Neuron (in vitro differentiated cells): ENCODE data around the gene YAP1.

Experiments used
- H2AFZ ChIP-seq: one replicate; pipeline ENCODE4 v1.6.1; 2013; ENCODE audit warnings: low read depth, mild to moderate bottlenecking, inconsistent platforms, low read length, moderate library complexity
- H3K27me3 ChIP-seq: one replicate; pipeline ENCODE4 v1.6.1; 2013; ENCODE audit warnings: low read length; ENCODE audit not compliant: insufficient read depth
- H3K36me3 ChIP-seq: one replicate; pipeline ENCODE4 v1.6.1; 2013; ENCODE audit warnings: low read length; ENCODE audit not compliant: insufficient read depth
- H3K4me1 ChIP-seq: one replicate; pipeline ENCODE4 v1.6.1; 2013; ENCODE audit warnings: low read length; ENCODE audit not compliant: insufficient read depth
- H3K4me3 ChIP-seq: 2 replicates; pipeline ENCODE4 v1.5.1; 2013; ENCODE audit warnings: mild to moderate bottlenecking, low read length, moderate library complexity
- H3K9me3 ChIP-seq: one replicate; pipeline ENCODE4 v1.6.1; 2013; ENCODE audit warnings: low read length

YAP1 gene

DNA sequence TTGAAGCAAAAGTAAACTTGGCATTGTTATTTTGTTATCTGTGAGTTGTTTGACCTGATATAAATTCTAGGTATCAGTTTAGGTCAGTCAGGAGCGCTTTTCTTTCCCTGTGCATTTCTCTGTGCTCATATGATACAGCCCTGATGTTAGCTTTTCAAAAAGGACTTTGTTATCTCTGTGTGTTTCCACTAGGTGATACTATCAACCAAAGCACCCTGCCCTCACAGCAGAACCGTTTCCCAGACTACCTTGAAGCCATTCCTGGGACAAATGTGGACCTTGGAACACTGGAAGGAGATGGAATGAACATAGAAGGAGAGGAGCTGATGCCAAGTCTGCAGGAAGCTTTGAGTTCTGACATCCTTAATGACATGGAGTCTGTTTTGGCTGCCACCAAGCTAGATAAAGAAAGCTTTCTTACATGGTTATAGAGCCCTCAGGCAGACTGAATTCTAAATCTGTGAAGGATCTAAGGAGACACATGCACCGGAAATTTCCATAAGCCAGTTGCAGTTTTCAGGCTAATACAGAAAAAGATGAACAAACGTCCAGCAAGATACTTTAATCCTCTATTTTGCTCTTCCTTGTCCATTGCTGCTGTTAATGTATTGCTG, 119.4 kb downstream of the YAP1 start:
- H3K9me3 ChIP-seq: no peaks in the 10 kb centered on the region
- no peaks in the 10 kb centered on the region for H3K27me3 ChIP-seq
- H3K36me3 ChIP-seq: peaks cover 59% of the 10 kb centered on the region
- H3K4me1 ChIP-seq: no peaks in the 10 kb centered on the region
- no peak overlapping the region for H2AFZ ChIP-seq
- H3K4me3 ChIP-seq: no peak overlapping the region

DNA sequence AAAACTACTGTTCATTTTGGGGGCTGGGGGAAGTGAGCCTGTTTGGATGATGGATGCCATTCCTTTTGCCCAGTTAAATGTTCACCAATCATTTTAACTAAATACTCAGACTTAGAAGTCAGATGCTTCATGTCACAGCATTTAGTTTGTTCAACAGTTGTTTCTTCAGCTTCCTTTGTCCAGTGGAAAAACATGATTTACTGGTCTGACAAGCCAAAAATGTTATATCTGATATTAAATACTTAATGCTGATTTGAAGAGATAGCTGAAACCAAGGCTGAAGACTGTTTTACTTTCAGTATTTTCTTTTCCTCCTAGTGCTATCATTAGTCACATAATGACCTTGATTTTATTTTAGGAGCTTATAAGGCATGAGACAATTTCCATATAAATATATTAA, 119.9 kb downstream of the YAP1 start:
- Histone ChIP-seq H3K27me3 (no peaks in the 10 kb centered on the region), H3K4me3 (no peak overlapping the region), H3K36me3 (peaks cover 53% of the 10 kb centered on the region), H2AFZ (no peak overlapping the region), H3K4me1 (no peaks in the 10 kb centered on the region), H3K9me3 (no peaks in the 10 kb centered on the region)

DNA sequence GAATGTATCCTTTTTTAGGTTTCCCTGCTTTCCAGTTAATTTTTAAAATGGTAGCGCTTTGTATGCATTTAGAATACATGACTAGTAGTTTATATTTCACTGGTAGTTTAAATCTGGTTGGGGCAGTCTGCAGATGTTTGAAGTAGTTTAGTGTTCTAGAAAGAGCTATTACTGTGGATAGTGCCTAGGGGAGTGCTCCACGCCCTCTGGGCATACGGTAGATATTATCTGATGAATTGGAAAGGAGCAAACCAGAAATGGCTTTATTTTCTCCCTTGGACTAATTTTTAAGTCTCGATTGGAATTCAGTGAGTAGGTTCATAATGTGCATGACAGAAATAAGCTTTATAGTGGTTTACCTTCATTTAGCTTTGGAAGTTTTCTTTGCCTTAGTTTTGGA, 120.7 kb downstream of the YAP1 start:
- no peak overlapping the region for H3K4me3 ChIP-seq
- no peaks in the 10 kb centered on the region for H3K4me1 ChIP-seq
- H3K36me3 ChIP-seq: peaks cover 47% of the 10 kb centered on the region
- no peaks in the 10 kb centered on the region for H3K9me3 ChIP-seq
- H3K27me3 ChIP-seq: no peaks in the 10 kb centered on the region
- H2AFZ ChIP-seq: no peak overlapping the region

DNA sequence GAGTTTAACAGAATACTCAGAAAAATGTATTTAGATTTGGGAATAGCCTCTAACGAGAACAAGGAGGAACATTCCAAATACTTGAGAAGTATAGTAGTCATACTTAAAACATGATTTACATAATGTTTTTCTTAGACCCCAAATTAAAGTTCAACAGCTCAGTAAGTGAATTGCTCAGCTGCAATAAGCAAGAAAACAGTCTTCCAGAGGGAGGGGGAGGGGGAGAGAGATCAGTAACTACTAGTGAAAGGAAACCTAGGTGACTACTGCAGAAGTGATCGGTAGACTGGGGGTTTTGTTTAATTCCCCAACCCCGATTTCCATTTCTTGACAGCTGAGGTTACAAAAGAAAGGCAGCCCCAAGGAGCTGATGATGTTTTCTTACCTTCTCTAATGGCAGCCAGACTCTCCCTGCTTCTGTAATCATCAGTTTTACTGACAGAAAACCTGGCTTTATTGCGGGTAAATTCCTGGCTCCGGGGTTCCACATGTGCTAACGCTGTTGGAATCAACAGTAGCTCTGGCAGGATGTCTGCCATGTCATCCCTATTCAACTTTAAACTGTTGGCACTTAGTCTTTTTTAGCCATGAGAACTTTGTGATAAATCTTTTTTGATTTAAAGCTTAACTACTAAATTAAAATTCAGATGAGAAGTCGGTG, 124.7 kb downstream of the YAP1 start:
- Histone ChIP-seq H3K36me3 (peaks cover 18% of the 10 kb centered on the region), H3K9me3 (no peaks in the 10 kb centered on the region), H3K4me3 (no peak overlapping the region), H3K4me1 (no peaks in the 10 kb centered on the region), H2AFZ (no peak overlapping the region), H3K27me3 (no peaks in the 10 kb centered on the region)

DNA sequence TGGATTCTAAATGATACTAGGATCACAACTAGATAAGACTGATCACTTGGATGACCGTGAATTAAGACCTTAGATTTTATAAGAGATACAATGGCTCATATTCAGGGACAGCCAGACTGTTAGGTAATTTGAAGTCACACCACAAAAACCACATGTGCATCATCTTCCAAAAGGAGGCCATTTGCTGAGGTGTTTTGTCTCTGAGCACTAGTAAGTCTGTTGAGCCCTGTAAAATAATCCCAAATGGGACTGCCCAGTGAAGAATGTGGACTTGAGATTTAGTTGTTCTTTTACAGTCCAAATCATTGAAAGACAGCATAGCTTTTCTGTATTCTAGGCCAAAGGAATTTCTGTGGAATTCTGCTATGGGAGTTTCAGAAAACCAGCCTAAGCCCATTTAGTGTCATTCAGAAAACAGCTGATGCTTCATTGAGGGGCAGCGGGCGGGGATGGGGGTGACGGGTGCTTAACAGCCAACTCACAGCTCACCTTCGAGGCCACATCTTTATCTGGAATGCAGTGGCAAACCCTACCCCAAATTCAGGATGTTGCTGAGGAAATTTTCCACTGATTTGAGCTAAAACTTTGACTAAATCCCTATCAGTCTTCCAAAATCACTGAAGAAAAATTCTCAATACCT, 127.0 kb downstream of the YAP1 start:
- no peak overlapping the region for H3K4me3 ChIP-seq
- H2AFZ ChIP-seq: no peak overlapping the region
- no peaks in the 10 kb centered on the region for H3K27me3 ChIP-seq
- H3K4me1 ChIP-seq: no peaks in the 10 kb centered on the region
- H3K36me3 ChIP-seq: peaks cover 6% of the 10 kb centered on the region
- H3K9me3 ChIP-seq: no peaks in the 10 kb centered on the region

GRCh38 chr11:102238391-102238821, 128.2 kb downstream of the YAP1 start:
- Histone ChIP-seq H3K4me1 (no peaks in the 10 kb centered on the region), H2AFZ (no peak overlapping the region), H3K36me3 (peaks cover 4% of the 10 kb centered on the region), H3K27me3 (no peaks in the 10 kb centered on the region), H3K9me3 (no peaks in the 10 kb centered on the region), H3K4me3 (no peak overlapping the region)

DNA sequence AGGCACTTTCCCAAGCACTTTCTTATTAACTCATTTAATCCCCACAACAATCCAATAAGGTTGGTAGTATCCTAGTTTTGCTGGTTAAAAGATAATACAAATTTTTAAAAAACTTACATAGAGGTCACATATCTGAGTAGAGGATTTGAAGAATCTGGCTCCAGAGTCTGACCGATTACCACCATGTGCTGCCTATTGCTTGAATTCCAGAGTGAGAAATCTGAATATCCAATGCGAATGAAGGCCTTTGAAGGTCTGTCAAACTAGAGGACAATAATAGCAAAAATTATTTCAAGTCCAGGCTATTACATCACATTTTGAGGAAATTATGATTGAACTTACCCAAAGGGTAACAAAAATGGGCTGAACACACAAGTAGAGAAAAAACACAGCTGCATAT, 129.2 kb downstream of the YAP1 start:
- Histone ChIP-seq H3K27me3 (no peaks in the 10 kb centered on the region), H3K36me3 (no peaks in the 10 kb centered on the region), H3K4me3 (no peak overlapping the region), H2AFZ (no peak overlapping the region), H3K4me1 (no peaks in the 10 kb centered on the region), H3K9me3 (no peaks in the 10 kb centered on the region)

GRCh38 chr11:102239911-102240310, 129.7 kb downstream of the YAP1 start:
- Histone ChIP-seq H3K36me3 (no peaks in the 10 kb centered on the region), H3K27me3 (no peaks in the 10 kb centered on the region), H3K9me3 (no peaks in the 10 kb centered on the region), H3K4me1 (no peaks in the 10 kb centered on the region), H2AFZ (no peak overlapping the region), H3K4me3 (no peak overlapping the region)

DNA sequence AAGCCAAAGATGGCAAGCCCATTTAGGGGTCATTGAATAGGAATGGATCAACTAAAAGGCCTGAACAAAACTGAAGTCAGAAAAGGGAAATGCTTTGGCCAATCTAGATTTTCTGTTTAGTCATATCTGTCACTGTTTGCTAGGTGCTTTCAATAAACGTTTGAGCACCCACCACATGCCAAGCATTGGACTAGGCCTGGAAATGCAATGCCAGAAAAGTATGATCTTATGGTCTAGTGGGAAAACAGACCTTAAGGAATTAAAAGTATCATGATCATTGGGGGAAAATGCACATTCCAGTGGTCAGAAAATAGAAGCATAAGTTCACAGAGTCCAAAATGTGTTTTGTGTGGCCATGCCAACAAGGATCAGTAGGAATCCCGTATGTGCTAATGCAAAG, 130.3 kb downstream of the YAP1 start:
- H3K9me3 ChIP-seq: no peaks in the 10 kb centered on the region
- H3K4me1 ChIP-seq: no peaks in the 10 kb centered on the region
- H3K27me3 ChIP-seq: no peaks in the 10 kb centered on the region
- H2AFZ ChIP-seq: no peak overlapping the region
- no peaks in the 10 kb centered on the region for H3K36me3 ChIP-seq
- no peak overlapping the region for H3K4me3 ChIP-seq

DNA sequence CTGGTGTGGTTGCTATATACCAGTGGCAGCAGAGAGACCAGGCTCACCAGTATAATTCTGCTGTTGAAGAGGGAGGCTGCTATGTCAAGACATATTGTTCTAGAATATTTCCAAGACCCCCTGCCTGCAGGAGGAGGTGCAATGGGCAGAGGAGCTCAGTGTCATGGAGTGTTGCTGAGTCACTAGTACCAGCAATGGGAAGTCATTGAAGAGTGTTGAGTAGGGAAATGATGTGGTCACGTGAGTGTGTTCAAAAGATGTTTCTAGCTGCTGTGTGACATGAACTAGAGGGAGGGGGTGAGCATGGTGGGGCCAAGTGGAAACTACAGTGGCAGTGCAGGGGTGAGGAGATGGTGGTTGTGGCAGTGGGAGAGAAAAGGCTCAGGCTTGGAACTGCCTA, 130.8 kb downstream of the YAP1 start:
- no peaks in the 10 kb centered on the region for H3K36me3 ChIP-seq
- no peak overlapping the region for H3K4me3 ChIP-seq
- no peaks in the 10 kb centered on the region for H3K9me3 ChIP-seq
- H2AFZ ChIP-seq: no peak overlapping the region
- no peaks in the 10 kb centered on the region for H3K4me1 ChIP-seq
- H3K27me3 ChIP-seq: no peaks in the 10 kb centered on the region

- Histone ChIP-seq H3K9me3 (no peaks in the 10 kb centered on the region), H3K4me1 (no peaks in the 10 kb centered on the region)
Measured at GRCh38 chr11:102243399-102243884, 133.2 kb downstream of the YAP1 start.

GRCh38 chr11:102244681-102245409, 134.6 kb downstream of the YAP1 start:
- Histone ChIP-seq H2AFZ (no peak overlapping the region), H3K4me3 (no peak overlapping the region), H3K36me3 (no peaks in the 10 kb centered on the region), H3K27me3 (no peaks in the 10 kb centered on the region), H3K4me1 (no peaks in the 10 kb centered on the region), H3K9me3 (no peaks in the 10 kb centered on the region)

More at GRCh38 chr11:102243399-102243884, 133.2 kb downstream of the YAP1 start:
- Histone ChIP-seq H2AFZ (no peak overlapping the region), H3K27me3 (no peaks in the 10 kb centered on the region), H3K4me3 (no peak overlapping the region), H3K36me3 (no peaks in the 10 kb centered on the region)

- H3K36me3 ChIP-seq: no peaks in the 10 kb centered on the region
- no peaks in the 10 kb centered on the region for H3K4me1 ChIP-seq
- H2AFZ ChIP-seq: no peak overlapping the region
- no peaks in the 10 kb centered on the region for H3K27me3 ChIP-seq
- H3K9me3 ChIP-seq: no peaks in the 10 kb centered on the region
- no peak overlapping the region for H3K4me3 ChIP-seq
Measured at GRCh38 chr11:102251423-102251822, 141.2 kb downstream of the YAP1 start.
